HEK293 (cell line): ENCODE results near the gene ROBO1.
"Not testable (repeated sequence)": the region's sequence is repeated elsewhere in the genome, so short reads cannot be mapped to it uniquely, and the experiment has no call there.

Experiments used
- CTCF ChIA-PET: fragments of 350-600 bp; formaldehyde crosslinking; extraction: SDS; loops from one replicate; lab custom pipeline; 2021; ENCODE audit warnings: antibody characterized with exemption; lab: Yijun Ruan, JAX
- POLR2A ChIA-PET: fragments of 300-600 bp; formaldehyde crosslinking; extraction: SDS; loops from one replicate; lab custom pipeline; 2020; ENCODE audit warnings: antibody characterized with exemption, inconsistent platforms; lab: Yijun Ruan, JAX
- H3K27ac ChIP-seq: fragments of 200-500 bp; sonication (Bioruptor generic); 2 replicates; pipeline ENCODE4 v1.5.1; 2014; ENCODE audit warnings: low read depth, low read length, control low read depth, inconsistent platforms; ENCODE audit errors: extremely low read depth
- H3K36me3 ChIP-seq, 2 experiments: fragments of 200-500 bp in 1 of 2; sonication (Bioruptor generic) in 1 of 2; 1 replicate in 1 of 2; 2 replicates in 1 of 2; pipeline ENCODE4 v1.5.1; 2014 to 2017; ENCODE audit warnings: inconsistent platforms in 2 of 2, low read length in 2 of 2; ENCODE audit not compliant: control insufficient read depth in 2 of 2, insufficient read depth in 1 of 2
- H3K4me1 ChIP-seq: fragments of 200-500 bp; sonication (Bioruptor generic); 2 replicates; pipeline ENCODE4 v1.5.1; 2014; ENCODE audit warnings: mild to moderate bottlenecking, low read length, inconsistent platforms; ENCODE audit not compliant: control insufficient read depth, insufficient read depth
- H3K4me3 ChIP-seq: 2 replicates; pipeline ENCODE4 v1.5.1; 2011; ENCODE audit warnings: low read depth, mild to moderate bottlenecking, control low read depth, low read length, moderate library complexity
- H3K9me3 ChIP-seq: fragments of 200-500 bp; sonication (Bioruptor generic); 2 replicates; pipeline ENCODE4 v1.5.1; 2014; ENCODE audit warnings: low read depth, low read length, inconsistent platforms; ENCODE audit not compliant: control insufficient read depth, insufficient read depth
- EGR2 ChIP-seq: fragments of 450-650 bp; formaldehyde crosslinking; IDR thresholded peaks from 2 replicates; pipeline ENCODE4 v1.5.1; 2016; ENCODE audit warnings: low read depth, missing biosample characterization, missing genetic modification characterization
- FEZF1 ChIP-seq: fragments of 450-650 bp; formaldehyde crosslinking; IDR thresholded peaks from 2 replicates; pipeline ENCODE4 v1.5.1; 2016; ENCODE audit warnings: missing biosample characterization, missing genetic modification characterization
- MEIS1 ChIP-seq: sonication (generic); formaldehyde crosslinking; IDR thresholded peaks from 2 replicates; pipeline ENCODE4 v1.8.1; 2022; ENCODE audit warnings: missing genetic modification reagents, mild to moderate bottlenecking, borderline replicate concordance
- SALL2 ChIP-seq: fragments of 450-650 bp; formaldehyde crosslinking; IDR thresholded peaks from 2 replicates; pipeline ENCODE4 v1.5.0; 2017; ENCODE audit warnings: missing biosample characterization, mild to moderate bottlenecking, missing genetic modification characterization, borderline replicate concordance
- SETDB1 ChIP-seq: IDR thresholded peaks from one replicate; pipeline ENCODE4 v1.6.1; 2017; ENCODE audit warnings: mild to moderate bottlenecking, low read length, moderate library complexity, mixed read lengths; ENCODE audit not compliant: insufficient read length
- SP2 ChIP-seq: fragments of 450-650 bp; formaldehyde crosslinking; IDR thresholded peaks from 2 replicates; pipeline ENCODE4 v1.5.1; 2016; ENCODE audit warnings: missing biosample characterization, missing genetic modification characterization
- ZBTB48 ChIP-seq: fragments of 450-650 bp; formaldehyde crosslinking; IDR thresholded peaks from 2 replicates; pipeline ENCODE4 v1.5.1; 2016; ENCODE audit warnings: missing biosample characterization, missing genetic modification characterization
- ZFP69B ChIP-seq: fragments of 450-650 bp; formaldehyde crosslinking; IDR thresholded peaks from 2 replicates; pipeline ENCODE4 v1.5.1; 2016; ENCODE audit warnings: missing biosample characterization, missing genetic modification characterization
- ZNF16 ChIP-seq: fragments of 450-650 bp; formaldehyde crosslinking; IDR thresholded peaks from 2 replicates; pipeline ENCODE4 v1.5.1; 2016; ENCODE audit warnings: low read depth, missing biosample characterization, missing genetic modification characterization
- ZNF211 ChIP-seq: fragments of 450-650 bp; formaldehyde crosslinking; IDR thresholded peaks from 2 replicates; pipeline ENCODE4 v1.5.1; 2016; ENCODE audit warnings: low read depth, missing biosample characterization, missing genetic modification characterization
- ZNF23 ChIP-seq: fragments of 450-650 bp; formaldehyde crosslinking; IDR thresholded peaks from 2 replicates; pipeline ENCODE4 v1.5.1; 2016; ENCODE audit warnings: missing biosample characterization, missing genetic modification characterization, borderline replicate concordance
- ZNF324 ChIP-seq: fragments of 450-650 bp; formaldehyde crosslinking; IDR thresholded peaks from 2 replicates; pipeline ENCODE4 v1.5.1; 2016; ENCODE audit warnings: missing biosample characterization, missing genetic modification characterization
- ZNF341 ChIP-seq: fragments of 450-650 bp; formaldehyde crosslinking; IDR thresholded peaks from 2 replicates; pipeline ENCODE4; 2016; ENCODE audit warnings: low read depth, missing biosample characterization, missing genetic modification characterization
- ZNF350 ChIP-seq: fragments of 450-650 bp; formaldehyde crosslinking; IDR thresholded peaks from 2 replicates; pipeline ENCODE4 v1.5.0; 2017; ENCODE audit warnings: missing biosample characterization, mild to moderate bottlenecking, missing genetic modification characterization
- ZNF391 ChIP-seq: fragments of 450-650 bp; formaldehyde crosslinking; IDR thresholded peaks from 2 replicates; pipeline ENCODE4 v1.5.1; 2016; ENCODE audit warnings: low read depth, missing biosample characterization, missing genetic modification characterization, borderline replicate concordance
- ZNF426 ChIP-seq: fragments of 450-650 bp; formaldehyde crosslinking; IDR thresholded peaks from 2 replicates; pipeline ENCODE4 v1.5.1; 2017; ENCODE audit warnings: missing biosample characterization, missing genetic modification characterization, mild to moderate bottlenecking, inconsistent platforms, moderate library complexity
- ZNF473 ChIP-seq: fragments of 450-650 bp; formaldehyde crosslinking; IDR thresholded peaks from 2 replicates; pipeline ENCODE4 v1.5.1; 2017; ENCODE audit warnings: missing biosample characterization, missing genetic modification characterization
- ZNF521 ChIP-seq: fragments of 450-650 bp; formaldehyde crosslinking; IDR thresholded peaks from 2 replicates; pipeline ENCODE4 v1.5.1; 2017; ENCODE audit warnings: missing biosample characterization, mild to moderate bottlenecking, missing genetic modification characterization
- ZNF530 ChIP-seq: fragments of 450-650 bp; formaldehyde crosslinking; IDR thresholded peaks from 2 replicates; pipeline ENCODE4 v1.5.1; 2016; ENCODE audit warnings: low read depth, missing biosample characterization, missing genetic modification characterization
- ZNF544 ChIP-seq: fragments of 450-650 bp; formaldehyde crosslinking; IDR thresholded peaks from 2 replicates; pipeline ENCODE4 v1.5.0; 2017; ENCODE audit warnings: missing biosample characterization, missing genetic modification characterization
- ZNF549 ChIP-seq: fragments of 450-650 bp; IDR thresholded peaks from 2 replicates; pipeline ENCODE4 v1.5.1; 2018; ENCODE audit warnings: missing biosample characterization, missing genetic modification characterization, mild to moderate bottlenecking, inconsistent platforms, moderate library complexity
- ZNF621 ChIP-seq: fragments of 450-650 bp; formaldehyde crosslinking; IDR thresholded peaks from 2 replicates; pipeline ENCODE4 v1.5.1; 2017; ENCODE audit warnings: missing biosample characterization, missing genetic modification characterization
- ZNF658 ChIP-seq: fragments of 450-650 bp; formaldehyde crosslinking; IDR thresholded peaks from 2 replicates; pipeline ENCODE4; 2016; ENCODE audit warnings: missing biosample characterization, missing genetic modification characterization
- ZNF776 ChIP-seq: fragments of 450-650 bp; formaldehyde crosslinking; IDR thresholded peaks from 2 replicates; pipeline ENCODE4 v1.5.0; 2017; ENCODE audit warnings: missing biosample characterization, missing genetic modification characterization, borderline replicate concordance
- ZSCAN16 ChIP-seq: fragments of 450-650 bp; formaldehyde crosslinking; IDR thresholded peaks from 2 replicates; pipeline ENCODE4 v1.5.1; 2016; ENCODE audit warnings: missing biosample characterization, missing genetic modification characterization
- ZSCAN23 ChIP-seq: fragments of 450-650 bp; formaldehyde crosslinking; IDR thresholded peaks from 2 replicates; pipeline ENCODE4 v1.5.1; 2016; ENCODE audit warnings: missing biosample characterization, missing genetic modification characterization
- TF ChIP-seq, protein P1 (sequence below): fragments of 450-650 bp; formaldehyde crosslinking; IDR thresholded peaks from 2 replicates; pipeline ENCODE4 v1.5.0; 2017; ENCODE audit warnings: missing biosample characterization, missing genetic modification characterization, borderline replicate concordance
- TF ChIP-seq, protein P2 (sequence below): fragments of 450-650 bp; formaldehyde crosslinking; IDR thresholded peaks from 2 replicates; pipeline ENCODE4 v1.5.1; 2016; ENCODE audit warnings: missing biosample characterization, missing genetic modification characterization

Gene ROBO1

DNA sequence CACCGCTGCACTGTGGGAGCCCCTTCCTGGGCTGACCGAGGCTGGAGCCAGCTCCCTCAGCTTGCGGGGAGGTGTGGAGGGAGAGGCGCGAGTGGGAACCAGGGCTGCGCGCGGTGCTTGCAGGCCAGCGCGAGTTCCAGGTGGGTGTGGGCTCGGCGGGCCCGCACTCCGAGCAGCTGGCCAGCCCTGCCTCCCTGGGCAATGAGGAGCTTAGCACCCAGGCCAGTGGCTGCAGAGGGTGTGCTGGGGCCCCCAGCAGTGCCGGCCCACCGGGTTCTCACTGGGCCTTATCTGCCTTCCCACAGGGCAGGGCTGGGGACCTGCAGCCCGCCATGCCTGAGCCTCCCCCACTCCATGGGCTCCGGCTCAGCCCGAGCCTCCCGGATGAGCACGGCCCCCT is 594.5 kb downstream of the ROBO1 start:
- H3K4me1 ChIP-seq, H3K36me3 ChIP-seq, H3K4me3 ChIP-seq, H3K9me3 ChIP-seq, POLR2A ChIA-PET, CTCF ChIA-PET, H3K27ac ChIP-seq: not testable (repeated sequence)

DNA sequence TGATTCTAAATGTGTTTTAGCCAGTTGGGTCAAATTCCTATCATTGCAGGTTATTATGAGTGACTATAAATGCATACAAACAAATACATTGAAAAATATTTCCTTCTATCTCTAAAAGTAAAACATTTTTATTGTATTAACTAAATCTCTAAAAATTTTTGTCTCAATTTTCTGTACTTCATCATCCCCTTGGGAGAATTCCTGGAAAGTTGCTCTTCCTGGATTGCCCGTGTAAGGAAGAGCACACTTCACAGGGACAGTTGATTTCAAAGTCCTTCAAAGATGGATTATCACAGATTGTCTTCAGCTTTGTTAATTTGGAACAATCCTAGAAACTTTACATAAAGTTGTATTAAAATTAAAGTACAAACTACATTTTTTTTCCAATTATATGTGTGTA is 595.6 kb downstream of the ROBO1 start:
- Histone ChIP-seq H3K27ac (no peak overlapping the region), H3K4me1 (no peaks in the 10 kb centered on the region), H3K36me3 (no peaks in the 10 kb centered on the region), H3K4me3 (no peak overlapping the region), H3K9me3 (no peaks in the 10 kb centered on the region)
- POLR2A ChIA-PET: no interaction called here
- CTCF ChIA-PET: no interaction called here
- no peak for TF ChIP-seq SP2 (tag by site-specific recombination)
- TF ChIP-seq ZNF621: no peak
- TF ChIP-seq ZNF341 (tag by site-specific recombination): no peak
- TF ChIP-seq ZNF350 (tag by site-specific recombination): no peak
- TF ChIP-seq ZNF530: no peak
- TF ChIP-seq ZNF544 (tag by site-specific recombination): no peak
- no peak for TF ChIP-seq FEZF1 (tag by site-specific recombination)
- no peak for TF ChIP-seq ZNF426 (tag by site-specific recombination)
- no peak for TF ChIP-seq ZFP69B (tag by site-specific recombination)
- TF ChIP-seq ZSCAN23 (tag by site-specific recombination): no peak
- TF ChIP-seq, all 188 proteins: peak for 0

DNA sequence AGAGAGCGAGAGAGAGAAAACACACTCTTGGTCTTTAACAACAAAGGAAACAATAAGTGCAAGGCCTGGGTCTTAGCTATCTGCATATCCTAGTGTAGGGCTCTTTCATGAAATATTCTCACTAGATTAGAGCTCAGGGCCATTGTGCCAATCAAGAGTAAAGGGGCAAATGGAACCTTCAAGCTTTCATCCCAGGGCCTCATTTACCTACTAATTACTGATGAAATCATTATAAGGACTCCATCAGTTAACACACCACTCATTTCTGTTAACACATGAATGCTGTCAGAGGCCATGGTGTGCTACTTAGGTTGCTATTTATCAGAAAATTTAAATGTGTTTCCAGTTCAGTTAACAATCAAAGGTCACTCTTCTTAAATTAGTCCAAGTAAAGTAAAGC is 597.8 kb downstream of the ROBO1 start:
- CTCF ChIA-PET: no interaction called here
- no peak overlapping the region for H3K27ac ChIP-seq
- H3K36me3 ChIP-seq: no peaks in the 10 kb centered on the region
- H3K4me3 ChIP-seq: no peak overlapping the region
- POLR2A ChIA-PET: no interaction called here
- no peak for TF ChIP-seq EGR2
- TF ChIP-seq ZNF324 (tag by site-specific recombination): no peak
- TF ChIP-seq, all 188 proteins: peak for 0
- Histone ChIP-seq H3K4me1 (no peaks in the 10 kb centered on the region), H3K9me3 (no peaks in the 10 kb centered on the region)

DNA sequence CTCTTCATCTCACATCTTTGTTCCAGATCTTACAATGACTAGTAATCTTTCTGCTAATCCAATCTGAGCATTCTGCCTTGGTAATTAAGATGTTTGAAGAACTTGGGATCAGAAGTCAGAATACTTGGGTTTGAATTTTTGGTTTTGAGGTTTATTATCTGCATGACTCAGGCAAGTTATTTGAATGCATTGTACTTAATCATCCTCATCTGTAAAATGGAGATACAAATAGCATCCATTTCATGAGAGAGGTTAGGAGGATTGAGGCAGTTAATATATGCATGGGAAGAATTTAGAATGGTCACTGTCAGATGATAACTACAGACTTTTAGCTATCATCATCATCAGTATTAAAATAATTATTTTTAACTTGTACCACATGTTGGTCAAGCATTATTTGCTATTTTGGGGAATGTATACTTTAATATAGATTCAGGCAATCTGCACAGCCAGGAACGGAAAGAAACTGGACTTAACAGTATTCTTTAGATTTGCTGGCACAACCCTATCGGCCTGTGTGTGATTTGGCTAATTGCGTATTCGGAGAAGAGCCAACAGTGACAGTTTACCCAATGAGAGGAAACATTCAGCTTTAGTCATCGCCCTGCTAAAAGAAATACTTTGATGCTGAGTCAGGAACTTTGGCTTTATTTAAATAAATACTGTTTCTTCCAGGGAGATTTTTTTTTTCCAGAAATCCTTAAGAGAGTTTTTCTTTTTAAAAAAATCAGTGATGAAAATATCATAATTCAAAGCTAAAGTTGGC is 600.0 kb downstream of the ROBO1 start:
- CTCF ChIA-PET: interaction anchor here (0.6 kb wide), 1 partner anchor 204 kb away, joined by 6 read pairs; no protein-coding TSS in a partner anchor
- TF ChIP-seq ZNF211 (tag by site-specific recombination) (no peak), ZBTB48 (no peak), ZNF16 (tag by site-specific recombination) (no peak), ZSCAN16 (tag by site-specific recombination) (no peak), ZNF776 (tag by site-specific recombination) (no peak), MEIS1 (no peak), ZNF473 (tag by site-specific recombination) (no peak), ZNF658 (no peak), SETDB1 (no peak), ZNF391 (tag by site-specific recombination) (no peak), ZNF23 (tag by site-specific recombination) (no peak), ZNF521 (tag by site-specific recombination) (no peak), ZNF549 (tag by site-specific recombination) (no peak), SALL2 (no peak)
- TF ChIP-seq, protein P1, sequence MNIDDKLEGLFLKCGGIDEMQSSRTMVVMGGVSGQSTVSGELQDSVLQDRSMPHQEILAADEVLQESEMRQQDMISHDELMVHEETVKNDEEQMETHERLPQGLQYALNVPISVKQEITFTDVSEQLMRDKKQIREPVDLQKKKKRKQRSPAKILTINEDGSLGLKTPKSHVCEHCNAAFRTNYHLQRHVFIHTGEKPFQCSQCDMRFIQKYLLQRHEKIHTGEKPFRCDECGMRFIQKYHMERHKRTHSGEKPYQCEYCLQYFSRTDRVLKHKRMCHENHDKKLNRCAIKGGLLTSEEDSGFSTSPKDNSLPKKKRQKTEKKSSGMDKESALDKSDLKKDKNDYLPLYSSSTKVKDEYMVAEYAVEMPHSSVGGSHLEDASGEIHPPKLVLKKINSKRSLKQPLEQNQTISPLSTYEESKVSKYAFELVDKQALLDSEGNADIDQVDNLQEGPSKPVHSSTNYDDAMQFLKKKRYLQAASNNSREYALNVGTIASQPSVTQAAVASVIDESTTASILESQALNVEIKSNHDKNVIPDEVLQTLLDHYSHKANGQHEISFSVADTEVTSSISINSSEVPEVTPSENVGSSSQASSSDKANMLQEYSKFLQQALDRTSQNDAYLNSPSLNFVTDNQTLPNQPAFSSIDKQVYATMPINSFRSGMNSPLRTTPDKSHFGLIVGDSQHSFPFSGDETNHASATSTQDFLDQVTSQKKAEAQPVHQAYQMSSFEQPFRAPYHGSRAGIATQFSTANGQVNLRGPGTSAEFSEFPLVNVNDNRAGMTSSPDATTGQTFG (tag by site-specific recombination): no peak
- TF ChIP-seq, protein P2, sequence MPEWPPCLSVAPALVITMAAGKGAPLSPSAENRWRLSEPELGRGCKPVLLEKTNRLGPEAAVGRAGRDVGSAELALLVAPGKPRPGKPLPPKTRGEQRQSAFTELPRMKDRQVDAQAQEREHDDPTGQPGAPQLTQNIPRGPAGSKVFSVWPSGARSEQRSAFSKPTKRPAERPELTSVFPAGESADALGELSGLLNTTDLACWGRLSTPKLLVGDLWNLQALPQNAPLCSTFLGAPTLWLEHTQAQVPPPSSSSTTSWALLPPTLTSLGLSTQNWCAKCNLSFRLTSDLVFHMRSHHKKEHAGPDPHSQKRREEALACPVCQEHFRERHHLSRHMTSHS (tag by site-specific recombination): no peak

More for the DNA sequence above, 600.0 kb downstream of the ROBO1 start:
- Histone ChIP-seq H3K4me1 (no peaks in the 10 kb centered on the region), H3K9me3 (no peaks in the 10 kb centered on the region), H3K36me3 (no peaks in the 10 kb centered on the region), H3K27ac (no peak overlapping the region), H3K4me3 (no peak overlapping the region)
- POLR2A ChIA-PET: no interaction called here
